A549 (cell line): ENCODE results near the gene TPST1. TPM values are rescaled to one million over a fixed set of nuclear protein-coding genes. Genes with fewer than 3 reads are reported as not detected.

ENCODE experiments used
- ATAC-seq, 2 experiments: fragments of 200-7000 bp in 1 of 2; fragments of >200 bp in 1 of 2; cut with Nextera tagmentation in 1 of 2; cut with Tn5 transposase in 1 of 2; 3 replicates each; pipeline versions ENCODE4 v1.8.0 to v1.9.1; 2018 to 2020; ENCODE audit warnings: mild to moderate bottlenecking in 1 of 2, moderate library complexity in 1 of 2
- CTCF ChIA-PET: fragments of 300-600 bp; sonication (Branson Sonifier 250); formaldehyde crosslinking; extraction: SDS; loops from one replicate; lab custom pipeline; 2021; ENCODE audit warnings: antibody characterized with exemption, inconsistent platforms; lab: Yijun Ruan, JAX
- POLR2A ChIA-PET: fragments of 350-600 bp; formaldehyde crosslinking; extraction: SDS; loops from one replicate; lab custom pipeline; 2021; ENCODE audit warnings: antibody characterized with exemption, inconsistent platforms; lab: Yijun Ruan, JAX
- DNase-seq, 2 experiments: peaks; one replicate each; pipeline versions ENCODE4 v3.0.0 to v3.0.0-alpha.2; 2011 to 2016; ENCODE audit warnings: low read depth in 1 of 2, low spot score in 1 of 2
- FAIRE-seq: peaks from 2 replicates; lab custom pipeline; 2011; peaks lifted over from hg19 to GRCh38; lab: Jason Lieb, UNC
- H3K27ac ChIP-seq, 2 experiments: fragments of >200 bp; sonication (Bioruptor Twin); formaldehyde crosslinking; 3 replicates each; pipeline ENCODE4 v1.5.1; 2016 to 2017
- H3K4me1 ChIP-seq: fragments of >200 bp; sonication (Bioruptor Twin); formaldehyde crosslinking; 3 replicates; pipeline ENCODE4 v1.6.1; 2016
- H3K4me2 ChIP-seq: fragments of >200 bp; sonication (Bioruptor Twin); formaldehyde crosslinking; 3 replicates; pipeline ENCODE4 v1.6.1; 2016
- H3K4me3 ChIP-seq: fragments of >200 bp; sonication (Bioruptor Twin); formaldehyde crosslinking; 3 replicates; pipeline ENCODE4 v1.5.1; 2016
- H3K9me3 ChIP-seq: fragments of >200 bp; sonication (Bioruptor Twin); formaldehyde crosslinking; 3 replicates; pipeline ENCODE4 v1.6.1; 2016
- ATOH8 ChIP-seq: fragments of 250-450 bp; sonication (Bioruptor Pico); IDR thresholded peaks from 2 replicates; pipeline ENCODE4 v1.5.0; 2020; ENCODE audit warnings: low read depth, mild to moderate bottlenecking, moderate library complexity
- BHLHE40 ChIP-seq: IDR thresholded peaks from 2 replicates; pipeline ENCODE4 v1.6.1; 2012; ENCODE audit warnings: low read depth, low read length, inconsistent platforms
- CBX2 ChIP-seq: fragments of 200-600 bp; sonication (generic); IDR thresholded peaks from 2 replicates; pipeline ENCODE4 v1.6.1; 2016; ENCODE audit warnings: low read depth, mild to moderate bottlenecking, borderline replicate concordance
- CEBPB ChIP-seq, 2 experiments: fragments of >200 bp in 1 of 2; sonication (Bioruptor Twin) in 1 of 2; formaldehyde crosslinking in 1 of 2; IDR thresholded peaks; 2 replicates each; pipeline ENCODE4 v1.6.1; 2012 to 2016
- CHD4 ChIP-seq: fragments of 200-600 bp; sonication (generic); IDR thresholded peaks from 2 replicates; pipeline ENCODE4 v1.6.1; 2016; ENCODE audit warnings: antibody characterized with exemption, mild to moderate bottlenecking, borderline replicate concordance
- E2F6 ChIP-seq: IDR thresholded peaks from 2 replicates; pipeline ENCODE4 v1.6.1; 2012; ENCODE audit warnings: low read depth, borderline replicate concordance
- EHF ChIP-seq: fragments of 250-450 bp; sonication (Bioruptor Pico); IDR thresholded peaks from 2 replicates; pipeline ENCODE4 v1.5.0; 2020; ENCODE audit warnings: mild to moderate bottlenecking
- EHMT2 ChIP-seq: fragments of 200-600 bp; sonication (generic); IDR thresholded peaks from 2 replicates; pipeline ENCODE4 v1.6.1; 2016; ENCODE audit warnings: antibody characterized with exemption, low read depth, mild to moderate bottlenecking, moderate library complexity
- ELK1 ChIP-seq: fragments of 150-350 bp; IDR thresholded peaks from 2 replicates; pipeline ENCODE4 v1.6.1; 2014; ENCODE audit warnings: low read depth, mild to moderate bottlenecking, low read length
- ESRRA ChIP-seq: fragments of 150-350 bp; IDR thresholded peaks from 2 replicates; pipeline ENCODE4 v1.6.1; 2014; ENCODE audit warnings: mild to moderate bottlenecking, low read length, borderline replicate concordance
- FOSL2 ChIP-seq, 2 experiments: fragments of 450-650 bp in 1 of 2; fragments of >200 bp in 1 of 2; sonication (Bioruptor Twin) in 1 of 2; formaldehyde crosslinking; IDR thresholded peaks; 2 replicates each; pipeline versions ENCODE4 v1.5.0 to v1.6.1; 2016 to 2020; ENCODE audit warnings: mild to moderate bottlenecking in 1 of 2, moderate library complexity in 1 of 2
- FOXS1 ChIP-seq: fragments of 250-450 bp; sonication (Bioruptor Pico); IDR thresholded peaks from 2 replicates; pipeline ENCODE4 v1.5.0; 2020; ENCODE audit warnings: mild to moderate bottlenecking, moderate library complexity
- GATA3 ChIP-seq: IDR thresholded peaks from 2 replicates; pipeline ENCODE4 v1.6.1; 2012; ENCODE audit warnings: borderline replicate concordance
- HES2 ChIP-seq: fragments of >200 bp; sonication (Bioruptor Twin); formaldehyde crosslinking; IDR thresholded peaks from 2 replicates; pipeline ENCODE4 v1.6.1; 2016
- HEYL ChIP-seq: fragments of 250-450 bp; sonication (Bioruptor Pico); IDR thresholded peaks from 2 replicates; pipeline ENCODE4 v1.8.0; 2021; ENCODE audit warnings: mild to moderate bottlenecking, moderate library complexity
- HMGXB4 ChIP-seq: fragments of 250-450 bp; sonication (Bioruptor Pico); IDR thresholded peaks from 2 replicates; pipeline ENCODE4 v1.5.0; 2021; ENCODE audit warnings: mild to moderate bottlenecking, moderate library complexity, borderline replicate concordance
- KDM1A ChIP-seq: fragments of 200-600 bp; sonication (generic); IDR thresholded peaks from 2 replicates; pipeline ENCODE4 v1.6.1; 2016; ENCODE audit warnings: low read depth, mild to moderate bottlenecking
- MAFK ChIP-seq: fragments of 450-650 bp; IDR thresholded peaks from 2 replicates; pipeline ENCODE4 v1.6.1; 2014; ENCODE audit not compliant: partially characterized antibody
- PBX3 ChIP-seq: IDR thresholded peaks from 2 replicates; pipeline ENCODE4 v1.6.1; 2012
- POLR2AphosphoS2 ChIP-seq: conservative IDR thresholded peaks from 2 replicates; pipeline ENCODE4 v1.6.1; 2012; ENCODE audit warnings: low read length, improper control_type of control experiment, inconsistent platforms
- REST ChIP-seq: fragments of 200-600 bp; sonication (generic); IDR thresholded peaks from 2 replicates; pipeline ENCODE4 v1.6.1; 2016; ENCODE audit warnings: antibody characterized with exemption, mild to moderate bottlenecking, moderate library complexity
- TP53 ChIP-seq: fragments of 250-450 bp; sonication (Bioruptor Pico); IDR thresholded peaks from 2 replicates; pipeline ENCODE4 v1.5.0; 2021; ENCODE audit warnings: mild to moderate bottlenecking, moderate library complexity
- WGBS: methylation state at CpG from one replicate; pipeline ENCODE4 v1.1.6; 2017; ENCODE audit errors: missing lambda C conversion rate; 5-methylcytosine and 5-hydroxymethylcytosine counted together
- polyA plus RNA-seq, 4 experiments: library from polyadenylated mRNA; depleted of rRNA in 3 of 4; stranded (reverse); fragments of >200 nt; fragmentation: RNase III in 1 of 4; extraction: RNeasy Plus Mini Kit Qiagen cat#74134 plus additional on column Dnase treatment in 1 of 4; gene quantifications; 2 replicates in 3 of 4; 3 replicates in 1 of 4; pipeline ENCODE4 v1.2.3, GENCODE V29; 2011 to 2017

TPST1 gene
- polyA plus RNA-seq, 2 of the 4 experiments (the other 2 are of a cell fraction), result 14.6 to 20.4 TPM

- TF ChIP-seq ATOH8 (CRISPR knock-in tag), result no peak
Measured at GRCh38 chr7:66190504-66190857, 14.7 kb upstream of the TPST1 start (continued).

- Histone ChIP-seq H3K4me1 (no peaks in the 10 kb centered on the region), H3K9me3 (no peaks in the 10 kb centered on the region), H3K4me3 (no peak overlapping the region), H3K4me2 (no peak overlapping the region), H3K27ac (no peak overlapping the region)
- ChIA-PET POLR2A (no interaction called here), CTCF (interaction anchor here (0.6 to 1.5 kb wide), 2 partner anchors 12 to 111 kb away, joined by 4 to 5 read pairs; partner anchors contain the start of gene TPST1)
- FAIRE-seq (no peak), DNase-seq (no peak), ATAC-seq (no peak; a peak in 1 of 6 replicates)
- WGBS, result 62% methylated on average over 5 of the region's 6 CpGs
- no peak for TF ChIP-seq HEYL (CRISPR knock-in tag)
- TF ChIP-seq ESRRA, result no peak
- TF ChIP-seq CBX2, result no peak
- TF ChIP-seq CHD4, result no peak
- TF ChIP-seq EHMT2, result no peak
- no peak for TF ChIP-seq HES2
- TF ChIP-seq PBX3, result no peak
- TF ChIP-seq REST, result no peak
- no peak for TF ChIP-seq E2F6
- TF ChIP-seq KDM1A, result no peak
- no peak for TF ChIP-seq GATA3
- no peak for TF ChIP-seq FOSL2 (IDR thresholded peaks at IDR 0.05)
- no peak for TF ChIP-seq FOSL2 (CRISPR knock-in tag; IDR thresholded peaks at IDR 0.05)
- TF ChIP-seq TP53 (CRISPR knock-in tag), result no peak
- TF ChIP-seq EHF (CRISPR knock-in tag), result no peak
Measured at GRCh38 chr7:66193146-66193725, 11.9 kb upstream of the TPST1 start.

- H3K9me3 ChIP-seq, result no peaks in the 10 kb centered on the region
- TF ChIP-seq FOXS1 (CRISPR knock-in tag), result no peak
- no peak for TF ChIP-seq POLR2AphosphoS2
- no peak for TF ChIP-seq MAFK
- no peak for TF ChIP-seq HES2
- TF ChIP-seq HMGXB4, result no peak
- TF ChIP-seq BHLHE40, result no peak
- TF ChIP-seq ESRRA, result no peak
- TF ChIP-seq CEBPB (IDR thresholded peaks at IDR 0.05), result no peak
- TF ChIP-seq ELK1, result no peak
- ChIA-PET POLR2A (no interaction called here), CTCF (interaction anchor here (1.2 to 1.4 kb wide), 2 partner anchors 10 to 12 kb away, joined by 3 read pairs; no protein-coding TSS in a partner anchor)
- no peak overlapping the region for H3K27ac ChIP-seq
- ATAC-seq (peak; percentile 31 to 37; a peak in 2 of 6 replicates), DNase-seq (no peak), FAIRE-seq (no peak)
- 44% methylated on average over 2 of the region's 2 CpGs for WGBS
- H3K4me2 ChIP-seq, result no peak overlapping the region
- no peak overlapping the region for H3K4me3 ChIP-seq
- H3K4me1 ChIP-seq, result no peaks in the 10 kb centered on the region
Measured at GRCh38 chr7:66198469-66198868, 6.7 kb upstream of the TPST1 start.
